ENCODE data around the gene CFH. TPM values are rescaled to one million over a fixed set of nuclear protein-coding genes. Genes with fewer than 3 reads are reported as not detected.
"Not testable (repeated sequence)": the region's sequence is repeated elsewhere in the genome, so short reads cannot be mapped to it uniquely, and the experiment has no call there.

Gene CFH
- total RNA-seq: 1 to 10 TPM; 2.9 to 3.9 TPM

GRCh38 chr1:196651637-196652215 lies at the start of gene CFH:
Gene CFH (plus strand): TSS chr1:196652043. CDS start chr1:196652118, 75 bp downstream.
- peak; percentile 39 for ATAC-seq (ENCODE audit: low read depth)
- POLR2A ChIA-PET: no interaction called here
- Mint-ChIP-seq H3K36me3 (no peaks in the 10 kb centered on the region), H3K4me1 (peaks cover 9% of the 10 kb centered on the region), H3K9me3 (no peaks in the 10 kb centered on the region), H3K27ac (peak within 1 kb of the TSS; percentile 12), H3K4me3 (peak within 1 kb of the TSS; percentile 68), H3K27me3 (peaks cover 2% of the 10 kb centered on the region)
- DNase-seq: no peak

- H3K4me3 Mint-ChIP-seq: no peak overlapping the region
- ATAC-seq (ENCODE audit: low read depth) (no peak), DNase-seq (no peak)
- H3K27ac Mint-ChIP-seq: no peak overlapping the region
- no peaks in the 10 kb centered on the region for H3K36me3 Mint-ChIP-seq
- peaks cover 2% of the 10 kb centered on the region for H3K4me1 Mint-ChIP-seq
- no peaks in the 10 kb centered on the region for H3K9me3 Mint-ChIP-seq
- H3K27me3 Mint-ChIP-seq: peaks cover 19% of the 10 kb centered on the region
- POLR2A ChIA-PET: no interaction called here
These were observed 48.2 kb upstream of the CFH start for GRCh38 chr1:196603651-196604050.

GRCh38 chr1:196607981-196608380 lies 43.9 kb upstream of the CFH start:
- no peaks in the 10 kb centered on the region for H3K9me3 Mint-ChIP-seq
- no peak overlapping the region for H3K27ac Mint-ChIP-seq
- DNase-seq (no peak), ATAC-seq (ENCODE audit: low read depth) (no peak)
- POLR2A ChIA-PET: no interaction called here
- H3K4me3 Mint-ChIP-seq: peak overlapping the region; percentile 20
- peaks cover 2% of the 10 kb centered on the region for H3K4me1 Mint-ChIP-seq
- peaks cover 39% of the 10 kb centered on the region for H3K27me3 Mint-ChIP-seq
- H3K36me3 Mint-ChIP-seq: no peaks in the 10 kb centered on the region

GRCh38 chr1:196608390-196609369 lies 43.2 kb upstream of the CFH start, which contains the start of gene KCNT2:
Gene KCNT2 (minus strand): TSS chr1:196608440. CDS start chr1:196608309, 131 bp downstream.
- H3K4me1 Mint-ChIP-seq: peaks cover 2% of the 10 kb centered on the region
- no peak within 1 kb of the TSS for H3K27ac Mint-ChIP-seq
- H3K4me3 Mint-ChIP-seq: peak within 1 kb of the TSS; percentile 20
- POLR2A ChIA-PET: no interaction called here
- ATAC-seq (ENCODE audit: low read depth) (peak; percentile 26), DNase-seq (peak; percentile 26)
- no peaks in the 10 kb centered on the region for H3K9me3 Mint-ChIP-seq
- H3K36me3 Mint-ChIP-seq: no peaks in the 10 kb centered on the region
- H3K27me3 Mint-ChIP-seq: peaks cover 39% of the 10 kb centered on the region

GRCh38 chr1:196609370-196609737 lies 42.5 kb upstream of the CFH start:
- H3K27ac Mint-ChIP-seq: no peak overlapping the region
- H3K36me3 Mint-ChIP-seq: no peaks in the 10 kb centered on the region
- H3K4me3 Mint-ChIP-seq: no peak overlapping the region
- no peak for ATAC-seq (ENCODE audit: low read depth)
- peaks cover 39% of the 10 kb centered on the region for H3K27me3 Mint-ChIP-seq
- no peaks in the 10 kb centered on the region for H3K9me3 Mint-ChIP-seq
- POLR2A ChIA-PET: no interaction called here
- peaks cover 2% of the 10 kb centered on the region for H3K4me1 Mint-ChIP-seq
- DNase-seq: no peak

- H3K27ac Mint-ChIP-seq: no peak overlapping the region
- no peak for ATAC-seq (ENCODE audit: low read depth)
- H3K27me3 Mint-ChIP-seq: peaks cover 37% of the 10 kb centered on the region
- DNase-seq: no peak
- no peaks in the 10 kb centered on the region for H3K9me3 Mint-ChIP-seq
- H3K4me3 Mint-ChIP-seq: no peak overlapping the region
- POLR2A ChIA-PET: no interaction called here
- H3K36me3 Mint-ChIP-seq: no peaks in the 10 kb centered on the region
- peaks cover 2% of the 10 kb centered on the region for H3K4me1 Mint-ChIP-seq
These were observed 40.0 kb upstream of the CFH start for GRCh38 chr1:196611873-196612272.

GRCh38 chr1:196619721-196620120 lies 32.1 kb upstream of the CFH start:
- H3K27me3 Mint-ChIP-seq: no peaks in the 10 kb centered on the region
- DNase-seq (no peak), ATAC-seq (ENCODE audit: low read depth) (no peak)
- H3K36me3 Mint-ChIP-seq: no peaks in the 10 kb centered on the region
- no peaks in the 10 kb centered on the region for H3K9me3 Mint-ChIP-seq
- POLR2A ChIA-PET: no interaction called here
- no peak overlapping the region for H3K27ac Mint-ChIP-seq
- no peak overlapping the region for H3K4me3 Mint-ChIP-seq
- H3K4me1 Mint-ChIP-seq: no peaks in the 10 kb centered on the region

GRCh38 chr1:196623079-196623478 lies 28.8 kb upstream of the CFH start:
- H3K27me3 Mint-ChIP-seq: no peaks in the 10 kb centered on the region
- POLR2A ChIA-PET: no interaction called here
- ATAC-seq (ENCODE audit: low read depth): no peak
- no peak overlapping the region for H3K27ac Mint-ChIP-seq
- H3K4me3 Mint-ChIP-seq: no peak overlapping the region
- DNase-seq: no peak
- no peaks in the 10 kb centered on the region for H3K4me1 Mint-ChIP-seq
- H3K9me3 Mint-ChIP-seq: no peaks in the 10 kb centered on the region
- H3K36me3 Mint-ChIP-seq: no peaks in the 10 kb centered on the region

- no peaks in the 10 kb centered on the region for H3K9me3 Mint-ChIP-seq
- H3K27ac Mint-ChIP-seq: no peak overlapping the region
- ATAC-seq (ENCODE audit: low read depth): no peak
- H3K4me1 Mint-ChIP-seq: no peaks in the 10 kb centered on the region
- POLR2A ChIA-PET: no interaction called here
- H3K36me3 Mint-ChIP-seq: no peaks in the 10 kb centered on the region
- H3K27me3 Mint-ChIP-seq: no peaks in the 10 kb centered on the region
- DNase-seq: no peak
- H3K4me3 Mint-ChIP-seq: no peak overlapping the region
These were observed 23.0 kb upstream of the CFH start for GRCh38 chr1:196628838-196629237.

- H3K9me3 Mint-ChIP-seq: no peaks in the 10 kb centered on the region
- ATAC-seq (ENCODE audit: low read depth): no peak
- POLR2A ChIA-PET: no interaction called here
These were observed 14.2 kb upstream of the CFH start for GRCh38 chr1:196637606-196638005.

GRCh38 chr1:196638466-196638865 lies 13.4 kb upstream of the CFH start:
- POLR2A ChIA-PET: interaction anchor here (0.8 kb wide), 1 partner anchor 12 kb away, joined by 4 read pairs; no protein-coding TSS in a partner anchor
- Mint-ChIP-seq H3K4me1 (no peaks in the 10 kb centered on the region), H3K27ac (no peak overlapping the region), H3K36me3 (no peaks in the 10 kb centered on the region), H3K9me3 (no peaks in the 10 kb centered on the region), H3K27me3 (peaks cover 2% of the 10 kb centered on the region), H3K4me3 (no peak overlapping the region)
- ATAC-seq (ENCODE audit: low read depth): no peak
- no peak for DNase-seq

More at GRCh38 chr1:196637606-196638005, 14.2 kb upstream of the CFH start:
- no peak overlapping the region for H3K27ac Mint-ChIP-seq
- peaks cover 2% of the 10 kb centered on the region for H3K27me3 Mint-ChIP-seq
- H3K36me3 Mint-ChIP-seq: no peaks in the 10 kb centered on the region
- H3K4me3 Mint-ChIP-seq: no peak overlapping the region
- DNase-seq: no peak
- no peaks in the 10 kb centered on the region for H3K4me1 Mint-ChIP-seq

- POLR2A ChIA-PET; H3K27me3 Mint-ChIP-seq; H3K4me3 Mint-ChIP-seq; H3K4me1 Mint-ChIP-seq; H3K27ac Mint-ChIP-seq; DNase-seq; H3K36me3 Mint-ChIP-seq; H3K9me3 Mint-ChIP-seq; ATAC-seq (ENCODE audit: low read depth): not testable (repeated sequence)
These were observed 12.6 kb upstream of the CFH start for GRCh38 chr1:196639291-196639690.

- Mint-ChIP-seq H3K36me3 (no peaks in the 10 kb centered on the region), H3K27me3 (peaks cover 9% of the 10 kb centered on the region), H3K27ac (no peak overlapping the region), H3K9me3 (no peaks in the 10 kb centered on the region), H3K4me3 (no peak overlapping the region), H3K4me1 (no peaks in the 10 kb centered on the region)
- DNase-seq (no peak), ATAC-seq (ENCODE audit: low read depth) (no peak)
- POLR2A ChIA-PET: no interaction called here
These were observed 10.9 kb upstream of the CFH start for GRCh38 chr1:196640976-196641375.

GRCh38 chr1:196649990-196650389 lies 1.9 kb upstream of the CFH start:
- no peak overlapping the region for H3K4me3 Mint-ChIP-seq
- H3K9me3 Mint-ChIP-seq: no peaks in the 10 kb centered on the region
- POLR2A ChIA-PET: no interaction called here
- peaks cover 9% of the 10 kb centered on the region for H3K4me1 Mint-ChIP-seq
- H3K27ac Mint-ChIP-seq: no peak overlapping the region
- ATAC-seq (ENCODE audit: low read depth): no peak
- no peaks in the 10 kb centered on the region for H3K36me3 Mint-ChIP-seq
- H3K27me3 Mint-ChIP-seq: peaks cover 7% of the 10 kb centered on the region
- no peak for DNase-seq

Data from activated naive CD8-positive, alpha-beta T cell treated with anti-CD3 and anti-CD28 coated beads, Interleukin-2, amount 10 ng/mL, durations not matched to agents 7 days and 5 days (primary cell).